DMS53 (cell line): Measurements from ENCODE around the gene DCBLD1.
"Not testable (repeated sequence)": the region's sequence is repeated elsewhere in the genome, so short reads cannot be mapped to it uniquely, and the experiment has no call there.

ENCODE experiments used
- DNase-seq: peaks from one replicate; lab custom pipeline; 2025; lab: John Stamatoyannopoulos, UW

DCBLD1 gene

DNA sequence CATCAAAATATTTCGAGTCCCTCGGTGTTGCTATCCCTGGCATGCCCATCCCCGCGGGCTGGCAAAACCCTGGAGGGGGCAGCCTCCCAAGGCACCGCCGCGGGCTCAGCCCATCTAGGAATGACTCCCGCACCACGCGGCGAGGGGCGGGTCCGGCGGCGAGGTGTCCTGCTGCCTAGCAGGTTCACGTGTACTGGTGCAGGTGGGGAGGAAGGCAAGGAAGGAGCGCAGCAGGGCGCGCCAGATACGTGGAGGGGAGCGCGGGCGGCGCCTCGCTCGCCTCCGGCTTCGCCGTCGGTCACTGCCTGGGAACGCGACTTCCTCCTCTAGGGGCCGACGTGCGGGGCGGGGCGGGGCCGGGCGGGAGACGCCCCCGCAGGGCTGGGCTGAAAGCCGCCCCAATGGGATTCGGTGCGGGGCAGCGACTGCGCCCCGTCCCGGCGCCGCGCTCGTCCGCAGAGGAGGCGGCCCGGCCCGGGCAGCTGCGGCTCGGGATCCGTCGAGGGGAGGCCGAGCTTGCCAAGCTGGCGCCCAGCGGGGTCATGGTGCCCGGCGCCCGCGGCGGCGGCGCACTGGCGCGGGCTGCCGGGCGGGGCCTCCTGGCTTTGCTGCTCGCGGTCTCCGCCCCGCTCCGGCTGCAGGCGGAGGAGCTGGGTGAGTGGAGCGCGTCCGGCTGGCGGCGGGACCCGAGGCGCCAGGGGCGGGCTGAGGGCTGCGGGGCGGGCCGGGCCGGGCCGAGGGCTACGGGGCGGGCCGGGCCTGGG, at the start of gene DCBLD1:
Gene DCBLD1, plus strand, starts transcription at position 435 of the 764 bp plus-strand sequence. Its CDS starts 108 bp downstream, at position 543.
- peak; percentile 92 for DNase-seq

DNA sequence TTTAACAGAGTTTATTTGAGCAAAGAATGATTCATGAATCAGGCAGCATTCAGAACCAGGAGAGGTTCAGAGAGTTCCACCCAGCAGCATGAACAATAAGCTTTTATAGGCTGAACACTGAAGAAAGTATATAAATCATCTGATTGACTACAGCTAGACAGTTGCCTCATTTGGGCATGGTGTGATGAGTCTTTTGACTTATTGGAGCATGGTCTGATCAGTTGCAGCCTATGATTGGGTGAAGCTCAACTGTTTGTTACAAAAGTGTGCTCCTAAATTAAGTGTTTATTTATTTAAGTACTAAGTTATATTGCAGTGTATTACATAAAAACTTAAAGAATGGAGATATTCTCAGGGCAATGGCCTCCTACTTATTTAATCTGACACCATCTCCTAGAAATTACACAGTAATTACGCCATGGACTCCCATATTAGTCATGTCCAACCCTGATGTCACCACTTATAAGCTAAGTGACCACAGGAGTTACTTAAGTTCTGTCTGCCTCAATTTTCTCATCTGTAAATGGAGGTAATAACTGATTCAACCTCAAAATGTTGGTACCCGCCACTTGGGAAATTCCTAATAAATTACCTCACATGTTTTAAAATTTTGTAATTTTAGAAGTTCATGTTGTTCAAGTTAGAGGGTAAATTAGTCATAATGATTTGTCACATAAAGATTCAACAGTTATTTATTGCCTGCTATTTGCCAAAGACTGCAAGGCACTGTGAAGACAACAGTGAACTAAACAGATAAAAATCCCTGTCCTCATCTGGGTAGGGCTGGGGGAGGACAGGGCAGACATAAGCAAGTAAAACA, 41.6 kb upstream of the DCBLD1 start:
- no peak for DNase-seq

GRCh38 chr6:117441824-117442264, 40.6 kb upstream of the DCBLD1 start:
- DNase-seq = no peak

DNA sequence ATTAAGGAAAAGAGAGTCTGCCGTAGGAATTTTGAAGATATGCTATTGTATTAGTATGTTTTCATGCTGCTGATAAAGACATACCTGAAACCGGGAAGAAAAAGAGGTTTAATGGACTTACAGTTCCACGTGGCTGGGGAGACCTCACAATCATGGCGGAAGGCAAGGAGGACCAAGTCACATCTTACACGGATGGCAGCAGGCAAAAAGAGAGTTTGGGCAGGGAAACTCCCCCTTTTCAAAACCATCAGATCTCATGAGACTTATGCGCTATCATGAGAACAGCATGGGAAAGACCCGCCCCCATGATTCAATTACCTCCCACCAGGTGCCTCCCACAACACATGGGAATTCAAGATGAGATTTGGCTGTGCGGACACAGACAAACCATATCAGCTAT, 40.2 kb upstream of the DCBLD1 start:
- DNase-seq = not testable (repeated sequence)

- DNase-seq = no peak
Measured at GRCh38 chr6:117444600-117444999, 37.9 kb upstream of the DCBLD1 start.

DNA sequence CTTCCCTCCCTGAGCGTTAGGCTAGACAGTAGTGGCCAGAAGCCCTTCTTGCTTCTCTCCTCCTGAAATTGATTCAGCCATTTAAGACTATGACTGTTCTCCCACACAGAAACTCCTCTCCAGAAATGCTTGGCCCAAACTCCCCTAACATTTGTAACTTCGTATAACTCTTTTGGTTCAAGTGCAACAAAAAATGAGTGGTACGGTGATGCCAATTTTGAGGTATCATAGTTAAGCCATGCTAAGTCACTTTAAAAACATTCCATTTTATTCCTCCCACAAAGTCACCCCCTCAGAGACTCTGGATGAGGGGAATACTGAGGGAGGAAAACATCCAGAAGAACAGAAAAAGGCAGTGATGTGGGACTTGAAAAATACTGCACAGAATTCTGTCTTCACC, 35.6 kb upstream of the DCBLD1 start:
- DNase-seq = no peak

DNA sequence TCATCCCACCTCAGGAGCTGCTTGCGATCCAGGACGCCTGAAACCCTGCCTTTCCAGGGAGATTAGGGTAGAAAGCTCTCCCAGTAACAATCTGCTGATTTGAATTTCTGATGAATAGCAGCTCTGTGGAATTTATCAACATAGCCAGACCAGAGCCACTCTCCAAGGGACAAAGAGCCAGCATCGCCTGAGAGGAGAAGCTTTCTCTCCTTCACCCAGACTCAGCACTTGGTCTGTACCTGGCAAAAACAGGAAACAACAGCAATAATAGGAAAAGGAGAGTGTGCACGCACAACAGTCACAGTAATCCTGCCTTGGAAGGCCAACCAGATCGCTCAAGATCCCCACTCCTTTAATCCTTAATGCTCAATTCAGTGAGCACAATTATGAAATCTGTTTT, 34.5 kb upstream of the DCBLD1 start:
- no peak for DNase-seq

- no peak for DNase-seq
Measured at GRCh38 chr6:117448732-117449485, 33.6 kb upstream of the DCBLD1 start.

- DNase-seq = peak; percentile 80
Measured at GRCh38 chr6:117449549-117450439, 32.7 kb upstream of the DCBLD1 start.

DNA sequence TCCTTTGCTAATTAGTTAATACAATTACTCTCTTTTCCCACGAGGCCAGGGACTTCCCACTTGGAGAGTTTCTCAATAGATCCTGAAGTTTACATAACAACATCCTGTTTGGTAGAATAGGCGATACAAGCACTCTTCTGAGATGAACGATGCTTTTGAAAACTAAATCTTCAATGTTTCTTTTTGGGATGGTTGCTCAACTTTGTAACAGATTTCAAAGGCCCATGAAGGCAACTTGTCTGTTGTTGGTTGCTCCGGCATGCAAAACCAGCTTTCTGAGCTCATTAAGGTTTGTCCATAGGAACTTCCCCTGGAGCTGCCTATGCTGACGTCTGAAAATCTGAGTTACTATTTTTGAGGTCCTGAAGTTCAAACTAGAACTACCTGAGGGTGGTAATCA, 30.8 kb upstream of the DCBLD1 start:
- DNase-seq = no peak

GRCh38 chr6:117456250-117456649, 26.2 kb upstream of the DCBLD1 start:
- no peak for DNase-seq

DNA sequence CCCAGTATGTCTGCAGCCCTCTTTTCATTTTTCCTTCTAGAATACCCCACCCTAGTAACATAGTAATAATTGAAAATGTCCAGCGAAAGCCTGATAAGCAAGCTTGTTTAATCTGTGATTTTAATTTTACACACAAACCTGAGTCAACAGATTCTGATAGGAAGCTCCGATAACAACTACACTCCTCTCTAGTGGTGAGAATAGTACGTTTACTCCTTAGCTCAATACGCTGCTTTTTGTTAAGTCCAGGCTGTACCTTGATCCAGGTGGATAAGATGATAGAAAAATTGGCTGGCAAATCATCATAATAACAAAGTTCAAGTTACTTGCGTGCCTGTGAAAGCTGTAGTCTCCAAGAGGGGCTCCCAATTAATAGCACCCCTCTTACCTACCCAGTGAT, 25.5 kb upstream of the DCBLD1 start:
- DNase-seq = no peak

GRCh38 chr6:117459204-117459944, 23.1 kb upstream of the DCBLD1 start:
- no peak for DNase-seq

DNA sequence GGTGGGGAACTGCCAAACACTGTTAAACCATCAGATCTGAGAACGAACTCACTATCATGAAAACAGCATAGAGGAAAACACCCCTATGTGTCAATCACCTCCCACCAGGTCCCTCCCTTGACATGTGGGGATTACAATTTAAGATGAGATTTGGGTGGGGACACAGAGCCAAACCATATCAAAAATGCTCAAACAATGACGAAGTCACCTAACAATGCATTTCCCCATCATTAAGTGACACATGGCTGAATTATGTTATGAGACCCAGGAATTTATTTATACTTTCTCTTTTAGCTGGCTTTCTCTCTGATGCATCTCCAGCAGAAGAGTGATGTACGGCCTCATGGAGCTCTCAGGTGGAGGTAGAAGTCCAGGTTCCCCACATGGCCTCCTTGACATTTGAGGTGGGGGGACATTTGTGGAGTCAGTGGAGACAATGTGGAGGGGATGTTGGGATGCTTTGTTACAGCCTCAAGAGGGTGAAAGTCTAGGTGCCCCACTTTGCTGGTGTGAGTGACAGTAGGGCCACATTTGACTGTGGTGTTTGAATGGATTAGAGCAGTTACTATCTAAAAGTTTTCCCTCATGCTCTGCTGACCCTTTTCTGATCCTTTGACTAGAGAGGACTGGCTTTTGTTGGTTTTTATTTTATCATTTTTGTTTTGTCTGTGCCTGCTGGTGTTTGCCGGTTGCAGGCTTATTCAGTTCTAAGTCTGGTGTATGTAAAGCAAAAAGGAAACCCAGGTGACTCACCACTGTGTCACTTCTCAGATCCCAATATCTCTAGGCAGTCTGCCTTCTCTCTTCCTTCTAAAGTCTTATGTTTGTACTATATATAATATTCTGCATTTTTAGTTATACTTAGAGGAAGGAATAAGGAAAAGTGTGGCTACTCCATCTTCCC, 18.5 kb upstream of the DCBLD1 start:
- DNase-seq = peak; percentile 15

GRCh38 chr6:117464700-117465099, 17.8 kb upstream of the DCBLD1 start:
- no peak for DNase-seq

GRCh38 chr6:117465691-117466090, 16.8 kb upstream of the DCBLD1 start:
- no peak for DNase-seq

DNA sequence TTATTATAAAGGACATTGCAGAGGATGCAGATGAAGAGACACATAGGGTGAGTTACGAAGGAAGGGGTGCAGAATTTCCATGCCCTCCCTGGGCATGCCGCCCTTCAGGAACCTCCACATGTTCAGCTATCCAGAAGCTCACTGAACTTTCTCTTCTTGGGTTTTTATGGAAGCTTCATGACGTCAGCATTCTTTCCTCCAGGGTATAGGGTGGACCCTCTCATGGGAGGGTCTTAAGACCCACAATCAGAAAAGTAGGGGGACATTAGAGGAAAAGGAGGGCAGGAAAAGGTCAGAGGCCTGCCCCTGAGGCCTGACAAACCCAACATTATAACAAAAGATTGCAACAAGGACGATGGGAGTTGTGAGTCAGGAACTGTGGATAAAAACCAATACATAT, 14.6 kb upstream of the DCBLD1 start:
- DNase-seq = no peak

GRCh38 chr6:117468527-117468926, 13.9 kb upstream of the DCBLD1 start:
- not testable (repeated sequence) for DNase-seq

- no peak for DNase-seq
Measured at GRCh38 chr6:117469356-117469755, 13.1 kb upstream of the DCBLD1 start.

DNA sequence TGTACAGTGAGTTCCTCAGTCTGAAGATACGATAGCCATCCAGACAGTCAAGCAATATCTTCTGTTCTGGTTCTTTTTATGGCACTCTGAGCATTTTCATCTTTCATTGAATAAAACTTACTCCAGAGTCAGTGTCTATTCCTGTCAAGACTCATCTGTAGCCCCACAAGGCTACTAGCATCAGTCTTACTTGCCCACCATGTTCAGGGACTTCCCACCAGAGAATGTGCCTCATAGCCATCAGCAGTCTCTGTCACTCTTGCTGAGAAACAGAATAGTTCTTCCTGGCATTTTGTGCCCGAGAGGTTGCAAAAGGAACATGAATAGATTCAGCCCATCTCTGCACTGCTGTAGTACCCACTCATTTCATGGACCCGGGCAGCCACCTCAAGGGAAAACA, 12.7 kb upstream of the DCBLD1 start:
- DNase-seq = no peak
